A549 (cell line): ENCODE data around the gene HNRNPUL2.

ENCODE experiments used
- CBX8 ChIP-seq: fragments of 200-600 bp; sonication (generic); IDR thresholded peaks from 2 replicates; pipeline ENCODE4 v1.6.1; 2016
- CEBPB ChIP-seq, 2 experiments: fragments of >200 bp in 1 of 2; sonication (Bioruptor Twin) in 1 of 2; formaldehyde crosslinking in 1 of 2; IDR thresholded peaks; 2 replicates each; pipeline ENCODE4 v1.6.1; 2012 to 2016
- KDM1A ChIP-seq: fragments of 200-600 bp; sonication (generic); IDR thresholded peaks from 2 replicates; pipeline ENCODE4 v1.6.1; 2016; ENCODE audit warnings: low read depth, mild to moderate bottlenecking
- POLR2A ChIP-seq: IDR thresholded peaks from 2 replicates; pipeline ENCODE4 v1.6.1; 2012; ENCODE audit warnings: mild to moderate bottlenecking, low read length
- RAD21 ChIP-seq, 2 experiments: fragments of >200 bp in 1 of 2; sonication (Bioruptor Twin) in 1 of 2; formaldehyde crosslinking in 1 of 2; IDR thresholded peaks in 1 of 2; conservative IDR thresholded peaks in 1 of 2; 2 replicates in 1 of 2; 3 replicates in 1 of 2; pipeline ENCODE4 v1.6.1; 2012 to 2018; ENCODE audit warnings: inconsistent platforms in 1 of 2
- TF ChIP-seq, protein P1 (sequence below): IDR thresholded peaks from 2 replicates; pipeline ENCODE4 v1.6.1; 2012
- TF ChIP-seq, protein P2 (sequence below): fragments of 200-600 bp; sonication (generic); IDR thresholded peaks from 2 replicates; pipeline ENCODE4 v1.6.1; 2016; ENCODE audit warnings: antibody characterized with exemption, mild to moderate bottlenecking, moderate library complexity

GRCh38 chr11:62770778-62771143 is 43.5 kb upstream of the HNRNPUL2 start:
- no peak for TF ChIP-seq CBX8
- no peak for TF ChIP-seq CEBPB (IDR thresholded peaks at IDR 0.05)
- TF ChIP-seq, protein P1, sequence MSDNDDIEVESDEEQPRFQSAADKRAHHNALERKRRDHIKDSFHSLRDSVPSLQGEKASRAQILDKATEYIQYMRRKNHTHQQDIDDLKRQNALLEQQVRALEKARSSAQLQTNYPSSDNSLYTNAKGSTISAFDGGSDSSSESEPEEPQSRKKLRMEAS, result no peak
- TF ChIP-seq POLR2A, result no peak
- no peak for TF ChIP-seq KDM1A
- TF ChIP-seq, protein P2, sequence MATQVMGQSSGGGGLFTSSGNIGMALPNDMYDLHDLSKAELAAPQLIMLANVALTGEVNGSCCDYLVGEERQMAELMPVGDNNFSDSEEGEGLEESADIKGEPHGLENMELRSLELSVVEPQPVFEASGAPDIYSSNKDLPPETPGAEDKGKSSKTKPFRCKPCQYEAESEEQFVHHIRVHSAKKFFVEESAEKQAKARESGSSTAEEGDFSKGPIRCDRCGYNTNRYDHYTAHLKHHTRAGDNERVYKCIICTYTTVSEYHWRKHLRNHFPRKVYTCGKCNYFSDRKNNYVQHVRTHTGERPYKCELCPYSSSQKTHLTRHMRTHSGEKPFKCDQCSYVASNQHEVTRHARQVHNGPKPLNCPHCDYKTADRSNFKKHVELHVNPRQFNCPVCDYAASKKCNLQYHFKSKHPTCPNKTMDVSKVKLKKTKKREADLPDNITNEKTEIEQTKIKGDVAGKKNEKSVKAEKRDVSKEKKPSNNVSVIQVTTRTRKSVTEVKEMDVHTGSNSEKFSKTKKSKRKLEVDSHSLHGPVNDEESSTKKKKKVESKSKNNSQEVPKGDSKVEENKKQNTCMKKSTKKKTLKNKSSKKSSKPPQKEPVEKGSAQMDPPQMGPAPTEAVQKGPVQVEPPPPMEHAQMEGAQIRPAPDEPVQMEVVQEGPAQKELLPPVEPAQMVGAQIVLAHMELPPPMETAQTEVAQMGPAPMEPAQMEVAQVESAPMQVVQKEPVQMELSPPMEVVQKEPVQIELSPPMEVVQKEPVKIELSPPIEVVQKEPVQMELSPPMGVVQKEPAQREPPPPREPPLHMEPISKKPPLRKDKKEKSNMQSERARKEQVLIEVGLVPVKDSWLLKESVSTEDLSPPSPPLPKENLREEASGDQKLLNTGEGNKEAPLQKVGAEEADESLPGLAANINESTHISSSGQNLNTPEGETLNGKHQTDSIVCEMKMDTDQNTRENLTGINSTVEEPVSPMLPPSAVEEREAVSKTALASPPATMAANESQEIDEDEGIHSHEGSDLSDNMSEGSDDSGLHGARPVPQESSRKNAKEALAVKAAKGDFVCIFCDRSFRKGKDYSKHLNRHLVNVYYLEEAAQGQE, result no peak
- no peak for TF ChIP-seq RAD21 (conservative IDR thresholded peaks at IDR 0.05 in 1 of 2, IDR thresholded peaks at IDR 0.05 in 1 of 2)
